ENCODE results near the gene RHBDL3.
A peak's percentile ranks its signal among the peaks of the same experiment; 100 is the strongest.

The RHBDL3 gene

DNA sequence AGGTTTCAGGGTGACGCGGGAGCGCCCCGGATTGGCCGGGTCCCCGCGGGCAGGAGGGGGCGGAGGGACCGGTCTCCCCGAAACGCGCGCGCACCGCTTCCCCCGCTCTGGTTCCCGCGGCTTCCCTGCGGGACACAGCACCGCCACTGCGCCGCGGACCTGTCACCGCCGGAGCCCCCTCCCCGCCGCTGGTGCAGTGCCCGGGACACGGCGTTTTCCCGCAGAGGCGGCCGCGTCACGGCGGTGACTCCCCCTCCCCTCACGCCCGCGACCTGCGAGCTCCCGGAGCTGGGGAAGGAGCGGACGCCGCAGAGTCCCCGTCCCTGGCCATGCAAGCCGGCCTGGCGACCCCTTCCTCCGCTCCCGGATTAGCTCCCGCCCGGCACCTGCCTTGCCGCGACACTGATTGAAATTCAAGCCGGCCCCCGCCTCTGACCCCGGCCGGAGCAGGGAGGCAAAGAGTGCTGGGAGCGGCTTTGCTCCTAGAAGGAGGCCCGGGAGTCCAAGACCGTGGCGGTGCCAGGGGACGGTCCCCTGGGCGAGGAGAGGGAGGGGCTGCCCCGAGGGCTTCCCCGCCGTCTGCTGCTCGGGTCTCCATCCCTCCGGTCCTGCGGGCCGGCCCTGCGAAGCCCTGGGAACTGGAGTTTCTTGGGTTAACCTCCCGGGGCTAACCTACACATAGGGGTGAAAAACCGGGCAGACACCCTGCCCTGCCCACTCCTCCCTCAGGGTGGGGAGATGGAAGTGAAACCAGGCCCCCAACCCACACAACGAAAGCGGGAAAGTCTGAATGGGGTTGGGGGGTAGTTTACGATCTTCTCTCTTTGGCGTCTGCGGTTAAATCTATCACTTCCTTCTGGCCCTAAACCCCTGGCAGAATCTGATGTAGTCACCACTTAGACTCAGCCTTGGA, 1.0 kb downstream of the RHBDL3 start:
- no peak for DNase-seq (ENCODE audit: low read depth)

GRCh38 chr17:32267690-32268205, 2.1 kb downstream of the RHBDL3 start:
- no peak for DNase-seq (ENCODE audit: low read depth)

- DNase-seq (ENCODE audit: low read depth): no peak
Measured at GRCh38 chr17:32268734-32269288, 3.2 kb downstream of the RHBDL3 start.

DNA sequence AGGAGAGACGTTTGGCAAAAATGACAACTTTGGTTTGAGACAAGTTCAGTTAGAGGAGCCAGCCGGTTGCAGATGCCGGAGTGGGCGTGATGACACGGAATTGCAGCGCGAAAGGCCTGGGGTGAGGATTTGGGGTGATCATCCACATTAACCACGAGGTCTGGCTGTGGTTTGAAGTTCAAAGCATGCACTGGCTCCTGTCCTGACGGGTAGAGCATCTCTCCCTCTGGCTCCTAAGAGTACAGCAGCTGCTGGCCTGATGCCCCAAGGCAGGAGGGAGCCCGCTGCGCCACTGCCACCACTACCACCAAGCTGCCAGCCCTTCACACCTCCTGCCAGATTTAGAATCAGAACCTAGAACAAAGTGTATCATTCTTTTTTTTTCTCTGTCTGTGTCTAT, 3.7 kb downstream of the RHBDL3 start:
- no peak for DNase-seq (ENCODE audit: low read depth)

- DNase-seq (ENCODE audit: low read depth): no peak
Measured at GRCh38 chr17:32271844-32272243, 6.2 kb downstream of the RHBDL3 start.

GRCh38 chr17:32274101-32274500, 8.5 kb downstream of the RHBDL3 start:
- DNase-seq (ENCODE audit: low read depth): no peak

- no peak for DNase-seq (ENCODE audit: low read depth)
Measured at GRCh38 chr17:32274643-32275042, 9.0 kb downstream of the RHBDL3 start.

GRCh38 chr17:32275060-32276042, 9.7 kb downstream of the RHBDL3 start:
- peak; percentile 52 for DNase-seq (ENCODE audit: low read depth)

DNA sequence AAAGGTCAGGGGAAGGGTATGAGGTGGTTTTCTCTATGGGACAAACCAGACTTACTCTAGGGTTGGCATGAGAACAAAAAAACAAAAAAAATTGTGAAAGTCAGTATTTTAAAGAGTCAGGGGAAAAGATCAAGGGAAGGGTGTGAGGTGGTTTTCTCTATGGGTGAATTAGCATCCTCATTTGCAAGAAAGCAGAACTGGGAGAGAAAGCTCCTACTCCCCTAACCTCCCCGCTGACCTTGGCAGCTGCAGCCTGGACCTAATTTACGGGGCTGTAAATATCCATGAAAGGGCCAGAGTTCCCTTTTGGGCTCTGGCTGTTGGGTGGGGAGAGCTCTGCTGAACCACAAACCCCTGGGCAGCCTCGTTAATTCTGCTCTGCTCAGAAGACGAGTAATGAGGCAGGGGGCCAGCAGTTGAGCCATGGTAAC, 10.6 kb downstream of the RHBDL3 start:
- no peak for DNase-seq (ENCODE audit: low read depth)

DNA sequence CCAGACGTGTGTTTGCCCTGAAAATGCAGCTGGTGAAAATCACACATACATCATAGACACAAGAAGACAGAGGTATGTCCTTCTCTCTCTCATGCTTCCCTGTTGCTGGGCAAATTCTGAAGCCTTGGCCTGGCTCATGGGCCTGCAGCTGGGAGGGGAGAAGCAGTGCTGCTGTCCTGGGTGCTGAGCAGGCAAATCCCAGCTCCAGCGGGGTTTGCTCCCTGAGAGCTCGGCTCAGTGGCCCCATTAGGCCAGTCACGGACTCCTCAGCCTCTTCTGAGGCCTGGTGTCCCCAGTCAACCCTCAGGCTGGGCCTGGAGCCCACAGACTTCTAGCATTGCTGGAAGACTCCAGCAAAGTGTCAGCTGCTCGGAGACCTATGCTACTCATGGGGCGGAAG, 11.7 kb downstream of the RHBDL3 start:
- no peak for DNase-seq (ENCODE audit: low read depth)

DNA sequence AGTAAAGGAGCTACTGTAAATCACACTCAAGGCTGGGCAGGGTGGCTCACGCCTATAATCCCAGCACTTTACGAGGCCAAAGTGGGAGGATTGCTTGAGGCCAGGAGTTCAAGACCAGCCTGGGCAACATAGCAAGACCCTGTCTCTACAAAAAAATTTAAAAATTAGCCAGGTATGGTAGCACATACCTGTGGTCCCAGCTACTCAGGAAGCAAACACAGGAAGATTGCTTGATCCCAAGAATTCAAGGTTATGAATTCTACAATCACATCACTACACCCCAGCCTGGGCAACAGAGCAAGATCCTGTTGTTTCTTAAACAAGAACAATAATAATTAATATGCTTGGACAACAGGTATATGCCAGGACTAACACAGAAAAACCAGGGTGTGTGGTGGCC, 13.2 kb downstream of the RHBDL3 start:
- no peak for DNase-seq (ENCODE audit: low read depth)

DNA sequence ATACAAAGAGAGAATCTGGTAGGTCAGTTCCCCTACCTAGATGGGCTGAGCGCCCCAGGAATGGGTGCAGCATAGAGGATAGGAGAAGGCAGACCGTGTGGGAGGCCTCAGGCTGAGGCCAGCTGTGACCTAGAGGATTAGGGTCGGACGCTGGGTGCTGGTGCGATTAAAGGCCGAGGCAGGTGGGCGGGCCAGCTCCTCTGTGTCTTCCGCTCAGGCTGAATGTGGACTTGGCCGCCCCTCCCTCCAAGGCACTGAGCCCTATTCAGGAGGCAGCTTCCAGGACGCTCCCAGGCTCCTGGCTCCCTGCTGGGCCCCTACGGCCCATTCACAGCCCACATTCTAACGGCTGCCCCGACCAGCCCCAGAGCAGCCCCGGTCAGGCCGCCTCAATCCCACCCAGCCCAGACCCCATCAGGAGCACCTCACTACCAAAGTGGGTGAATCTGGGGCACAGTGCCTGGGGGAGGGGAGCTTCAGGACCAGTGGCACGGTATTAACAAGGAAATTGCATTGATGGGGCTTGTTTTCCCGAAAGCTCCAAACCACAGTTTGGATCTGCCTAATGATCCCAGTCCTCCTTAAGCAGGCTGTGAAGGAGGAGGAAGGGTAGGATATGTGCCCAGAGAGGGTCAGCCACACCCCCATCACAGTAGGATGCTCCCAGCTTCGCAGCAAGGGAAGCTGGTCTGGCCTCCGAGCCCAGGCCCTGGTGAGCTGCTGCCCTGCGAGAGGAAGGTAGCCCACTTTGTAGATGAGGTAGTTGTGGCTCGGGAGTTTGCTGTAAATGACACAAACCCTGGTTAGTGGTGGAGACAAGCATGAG, 14.5 kb downstream of the RHBDL3 start:
- DNase-seq (ENCODE audit: low read depth): no peak

- DNase-seq (ENCODE audit: low read depth): no peak
Measured at GRCh38 chr17:32281011-32281451, 15.4 kb downstream of the RHBDL3 start.

GRCh38 chr17:32283745-32284201, 18.1 kb downstream of the RHBDL3 start:
- no peak for DNase-seq (ENCODE audit: low read depth)

- no peak for DNase-seq (ENCODE audit: low read depth)
Measured at GRCh38 chr17:32285306-32285705, 19.7 kb downstream of the RHBDL3 start.

- no peak for DNase-seq (ENCODE audit: low read depth)
Measured at GRCh38 chr17:32285746-32286517, 20.3 kb downstream of the RHBDL3 start.

DNA sequence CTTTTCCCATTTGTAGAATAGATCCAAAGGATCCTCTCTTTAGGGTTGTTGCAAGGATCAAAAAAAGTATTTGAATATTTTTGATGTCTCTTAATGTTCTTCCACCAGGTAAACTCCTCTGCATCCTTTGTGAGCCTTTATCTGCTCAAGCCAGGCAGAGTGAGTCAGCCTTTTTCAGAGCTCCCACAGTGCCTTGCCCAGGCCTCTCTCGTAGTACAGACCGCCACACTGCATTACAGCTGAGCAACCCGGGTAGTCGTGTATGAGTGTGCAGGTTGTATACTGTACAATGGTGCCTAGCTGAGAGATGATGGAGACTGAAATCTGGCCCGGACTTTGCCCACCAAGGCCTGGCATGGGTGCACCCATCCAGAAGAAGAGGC, 20.9 kb downstream of the RHBDL3 start:
- no peak for DNase-seq (ENCODE audit: low read depth)

DNA sequence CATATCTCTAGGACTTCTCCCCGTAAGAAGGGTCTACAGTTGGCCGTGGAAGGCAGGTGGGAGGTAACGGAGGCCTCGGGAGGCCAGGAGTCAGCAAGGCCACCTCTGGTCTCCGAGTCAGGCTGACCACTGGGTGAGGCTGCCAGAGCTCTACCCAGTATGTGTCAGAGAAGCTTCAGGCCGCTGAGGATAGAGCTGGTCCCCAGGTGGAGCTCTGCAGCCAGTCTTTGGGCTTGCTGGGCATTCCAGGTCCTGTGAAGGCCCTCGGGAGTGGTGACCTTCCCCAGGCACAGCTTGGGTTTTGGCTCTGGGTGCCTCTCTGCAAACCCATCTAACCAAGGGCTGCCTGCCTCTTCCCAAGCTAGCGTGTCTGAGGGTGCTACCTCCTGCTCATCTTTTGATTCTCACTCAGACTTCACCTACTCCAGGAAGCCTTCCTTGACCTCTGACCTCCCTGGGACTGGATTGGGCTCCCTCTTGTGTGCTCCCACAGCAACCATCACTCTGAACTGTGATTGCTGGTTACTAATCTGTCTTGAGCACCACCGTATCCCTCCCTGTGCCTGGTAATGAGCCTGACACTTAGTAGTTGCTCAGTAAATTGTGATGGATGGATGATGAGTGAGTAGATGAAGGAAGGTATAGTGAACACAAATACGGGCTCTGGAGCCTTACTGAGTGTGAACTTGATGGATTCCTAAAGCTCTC, 22.3 kb downstream of the RHBDL3 start:
- DNase-seq (ENCODE audit: low read depth): no peak

DNA sequence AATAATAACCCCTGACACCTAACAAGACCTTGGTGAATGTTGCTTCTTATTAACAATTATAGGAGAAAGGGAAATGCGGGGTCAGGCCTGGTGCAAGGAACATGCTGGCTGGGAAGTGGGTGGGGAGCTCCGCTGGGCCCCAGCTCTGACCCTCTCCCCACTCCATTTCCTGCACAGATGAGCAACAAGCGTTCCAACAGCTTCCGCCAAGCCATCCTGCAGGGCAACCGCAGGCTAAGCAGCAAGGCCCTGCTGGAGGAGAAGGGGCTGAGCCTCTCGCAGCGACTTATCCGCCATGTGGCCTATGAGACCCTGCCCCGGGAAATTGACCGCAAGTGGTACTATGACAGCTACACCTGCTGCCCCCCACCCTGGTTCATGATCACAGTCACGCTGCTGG, 23.0 kb downstream of the RHBDL3 start:
- no peak for DNase-seq (ENCODE audit: low read depth)

Data from HS-27A (cell line).